PC-9 (cell line): ENCODE data around the gene TGM2.

Source experiments
- CTCF ChIP-seq: fragments of 200-600 bp; sonication (generic); conservative IDR thresholded peaks from 2 replicates; pipeline ENCODE4 v1.6.1; 2017; ENCODE audit warnings: mixed run types, antibody characterized with exemption, mild to moderate bottlenecking, moderate library complexity
- EZH2 ChIP-seq: fragments of 200-600 bp; sonication (generic); IDR thresholded peaks from 2 replicates; pipeline ENCODE4 v1.8.0; 2017; ENCODE audit warnings: antibody characterized with exemption, low read depth

DNA sequence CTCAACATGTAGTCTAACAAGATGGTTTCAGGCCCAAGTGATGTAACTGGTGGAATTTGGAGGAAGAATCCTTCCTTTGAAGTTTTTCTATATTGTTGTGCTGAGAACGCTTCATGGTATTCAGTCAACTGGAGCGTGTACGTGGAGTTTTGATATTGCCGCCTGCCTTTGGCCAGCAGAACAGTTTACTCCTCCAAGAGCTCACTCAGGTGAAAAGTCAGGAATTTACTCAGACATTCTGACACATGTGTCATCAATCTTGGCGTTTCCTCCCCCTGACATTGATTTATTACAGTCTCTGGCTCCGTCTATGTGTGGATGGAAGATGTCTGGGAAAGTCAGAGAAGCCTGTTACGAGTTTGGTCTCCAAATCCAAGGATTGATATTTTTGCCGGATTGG, 19.0 kb upstream of the TGM2 start:
- TF ChIP-seq CTCF (no peak), EZH2 (no peak)
